Measurements from ENCODE around the gene ATAD3C.

The ATAD3C gene

DNA sequence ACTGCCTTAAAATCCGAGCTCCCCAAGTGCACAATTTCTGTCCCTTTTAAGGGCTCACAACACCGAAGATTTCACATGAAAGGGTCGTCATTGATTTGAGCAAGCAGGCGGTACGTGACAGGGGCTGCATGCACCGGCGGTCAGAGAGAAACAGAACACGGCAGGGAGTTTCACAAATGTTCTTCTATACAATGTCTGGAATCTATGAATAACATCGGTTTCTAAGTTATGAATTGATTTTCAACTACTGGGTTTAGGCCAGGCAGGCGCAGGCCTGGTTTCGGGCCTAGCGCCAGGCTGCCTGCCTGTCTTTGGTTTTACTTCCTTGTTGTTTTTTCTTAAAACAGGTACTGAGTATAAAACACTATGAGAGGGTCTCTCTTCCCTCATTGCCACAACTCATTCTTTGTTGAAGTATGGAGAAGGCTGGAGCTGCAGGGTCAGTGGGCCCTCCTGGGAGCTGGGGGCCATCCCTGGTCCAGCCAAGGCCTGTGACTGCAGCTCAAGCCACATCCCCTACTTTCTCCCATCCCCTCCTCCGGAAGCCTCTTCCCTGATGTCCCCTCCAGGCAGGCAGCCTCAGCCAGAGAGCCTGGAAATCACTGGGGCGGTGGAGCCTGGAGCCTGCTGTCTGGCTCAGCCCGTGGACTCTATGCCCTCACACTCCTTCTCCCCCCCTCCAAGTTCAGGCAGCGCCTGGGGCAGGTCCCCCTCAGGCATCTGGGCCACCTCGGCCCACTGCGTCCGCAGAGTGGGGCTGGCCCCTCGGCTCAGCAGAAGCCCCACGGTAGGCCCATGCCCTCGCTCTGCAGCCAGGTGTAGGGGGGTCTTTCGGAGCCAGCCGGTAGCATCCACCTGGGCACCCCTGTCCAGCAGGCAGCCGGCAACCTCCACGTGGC, 30.8 kb upstream of the ATAD3C start:
- no peaks in the 10 kb centered on the region for H3K9me3 ChIP-seq (ENCODE audit: severe bottlenecking)
- H3K27ac ChIP-seq = peak overlapping the region; percentile 21; the same call in 1 of the 2 replicates
- H3K27me3 ChIP-seq (ENCODE audit: insufficient read depth, low read depth, severe bottlenecking) = no peaks in the 10 kb centered on the region
- TF ChIP-seq, protein P1, sequence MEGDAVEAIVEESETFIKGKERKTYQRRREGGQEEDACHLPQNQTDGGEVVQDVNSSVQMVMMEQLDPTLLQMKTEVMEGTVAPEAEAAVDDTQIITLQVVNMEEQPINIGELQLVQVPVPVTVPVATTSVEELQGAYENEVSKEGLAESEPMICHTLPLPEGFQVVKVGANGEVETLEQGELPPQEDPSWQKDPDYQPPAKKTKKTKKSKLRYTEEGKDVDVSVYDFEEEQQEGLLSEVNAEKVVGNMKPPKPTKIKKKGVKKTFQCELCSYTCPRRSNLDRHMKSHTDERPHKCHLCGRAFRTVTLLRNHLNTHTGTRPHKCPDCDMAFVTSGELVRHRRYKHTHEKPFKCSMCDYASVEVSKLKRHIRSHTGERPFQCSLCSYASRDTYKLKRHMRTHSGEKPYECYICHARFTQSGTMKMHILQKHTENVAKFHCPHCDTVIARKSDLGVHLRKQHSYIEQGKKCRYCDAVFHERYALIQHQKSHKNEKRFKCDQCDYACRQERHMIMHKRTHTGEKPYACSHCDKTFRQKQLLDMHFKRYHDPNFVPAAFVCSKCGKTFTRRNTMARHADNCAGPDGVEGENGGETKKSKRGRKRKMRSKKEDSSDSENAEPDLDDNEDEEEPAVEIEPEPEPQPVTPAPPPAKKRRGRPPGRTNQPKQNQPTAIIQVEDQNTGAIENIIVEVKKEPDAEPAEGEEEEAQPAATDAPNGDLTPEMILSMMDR (IDR thresholded peaks at IDR 0.05; ENCODE audit: low read depth, low read length) = no peak
- H3K4me3 ChIP-seq (ENCODE audit: low read depth, low read length) = no peak overlapping the region
- no peaks in the 10 kb centered on the region for H3K36me3 ChIP-seq
- DNase-seq = no peak

DNA sequence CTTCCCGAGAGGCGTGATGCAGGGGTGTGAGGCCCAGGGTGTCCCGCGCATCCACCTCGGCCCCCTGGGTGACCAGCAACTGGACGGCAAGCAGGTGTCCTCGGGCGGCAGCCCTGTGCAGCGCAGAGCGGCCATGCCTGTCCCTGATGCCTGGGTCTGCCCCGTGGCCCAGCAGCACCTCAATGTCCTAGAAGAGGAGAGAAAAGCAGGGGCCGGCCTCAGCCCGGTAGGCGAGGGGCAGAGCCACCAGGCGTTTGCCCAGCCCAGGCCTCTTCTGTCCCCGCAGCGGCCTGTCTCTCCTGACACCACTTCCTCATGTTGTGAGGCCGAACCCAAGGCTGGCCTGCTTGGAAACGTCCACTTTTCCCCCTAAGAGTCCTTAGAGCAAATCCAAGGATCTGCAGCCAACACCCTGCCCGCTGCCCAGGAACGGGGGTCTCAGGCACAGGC, 30.1 kb upstream of the ATAD3C start:
- H3K27ac ChIP-seq = no peak overlapping the region
- no peaks in the 10 kb centered on the region for H3K27me3 ChIP-seq (ENCODE audit: insufficient read depth, low read depth, severe bottlenecking)
- no peaks in the 10 kb centered on the region for H3K9me3 ChIP-seq (ENCODE audit: severe bottlenecking)
- no peak for DNase-seq
- TF ChIP-seq, protein P1 (IDR thresholded peaks at IDR 0.05; ENCODE audit: low read depth, low read length) = no peak
- no peak overlapping the region for H3K4me3 ChIP-seq (ENCODE audit: low read depth, low read length)
- H3K36me3 ChIP-seq = no peaks in the 10 kb centered on the region

DNA sequence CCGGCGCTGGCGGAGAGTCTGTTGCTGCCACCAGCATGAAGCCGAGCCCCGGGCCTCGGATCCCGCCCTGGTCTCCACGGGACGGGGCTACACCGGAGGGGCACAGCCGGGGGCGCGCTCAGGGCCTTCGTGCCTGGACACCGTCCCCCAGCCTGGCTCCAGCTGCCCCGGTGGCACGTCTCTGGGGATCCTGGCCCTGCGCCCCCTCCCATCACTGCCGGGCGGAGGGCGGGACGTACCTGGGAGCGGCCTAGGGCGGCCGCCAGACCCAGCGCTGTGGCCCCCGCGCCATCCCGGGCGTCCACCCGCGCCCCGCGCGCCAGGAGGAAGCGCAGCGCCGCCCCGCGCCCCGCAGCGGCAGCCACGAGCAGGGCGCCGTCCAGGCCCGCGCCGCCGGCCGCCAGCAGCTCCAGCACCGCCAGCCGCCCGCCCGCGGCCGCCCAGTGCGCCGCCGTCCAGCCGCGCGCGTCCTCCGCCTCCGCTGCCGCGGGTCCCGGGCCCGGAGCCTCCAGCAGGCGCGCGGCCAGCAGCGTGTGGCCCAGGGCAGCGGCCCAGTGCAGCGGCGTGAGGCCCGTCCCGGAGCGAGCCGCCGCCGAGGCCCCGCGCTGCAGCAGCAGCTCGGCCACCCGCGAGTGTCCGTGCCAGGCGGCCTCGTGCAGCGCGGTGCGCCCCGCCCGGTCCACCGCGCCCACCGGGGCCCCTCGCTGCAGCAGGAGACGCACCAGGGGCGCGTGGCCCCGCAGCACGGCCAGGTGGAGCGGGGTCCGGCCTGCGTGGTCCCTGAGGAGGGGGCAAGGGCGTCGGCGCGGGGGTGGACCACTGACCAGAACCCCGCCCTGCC, 29.5 kb upstream of the ATAD3C start:
- H3K27me3 ChIP-seq (ENCODE audit: insufficient read depth, low read depth, severe bottlenecking) = no peaks in the 10 kb centered on the region
- no peak overlapping the region for H3K4me3 ChIP-seq (ENCODE audit: low read depth, low read length)
- no peak for DNase-seq
- TF ChIP-seq, protein P1 (IDR thresholded peaks at IDR 0.05; ENCODE audit: low read depth, low read length) = no peak
- H3K27ac ChIP-seq = no peak overlapping the region
- no peaks in the 10 kb centered on the region for H3K36me3 ChIP-seq
- no peaks in the 10 kb centered on the region for H3K9me3 ChIP-seq (ENCODE audit: severe bottlenecking)

DNA sequence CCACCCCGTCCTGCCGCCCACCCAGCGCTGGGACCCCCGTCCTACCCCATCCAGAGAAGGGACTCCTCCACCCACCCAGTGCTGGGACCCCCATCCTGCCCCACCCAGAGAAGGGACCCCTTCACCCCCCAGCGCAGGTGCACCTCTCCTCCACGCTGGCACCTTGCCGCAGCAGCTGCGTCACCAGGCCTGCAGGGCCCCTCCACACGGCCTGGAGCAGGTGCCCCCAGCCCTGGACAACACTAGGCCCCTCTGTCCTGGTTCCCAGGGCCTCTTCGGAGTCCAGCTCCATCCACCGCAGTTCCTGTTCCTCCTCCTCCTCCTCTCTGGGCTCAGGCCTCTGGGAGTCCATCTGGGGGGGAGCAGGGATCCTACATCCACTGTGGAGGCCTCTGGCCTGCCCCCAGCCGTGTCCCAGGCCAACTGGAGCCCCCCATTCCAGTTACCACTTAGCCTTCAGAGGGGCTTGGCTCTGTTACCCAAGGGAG, 28.8 kb upstream of the ATAD3C start:
- TF ChIP-seq, protein P1 (IDR thresholded peaks at IDR 0.05; ENCODE audit: low read depth, low read length) = no peak
- no peak for DNase-seq
- H3K27ac ChIP-seq = peak overlapping the region; percentile 94

DNA sequence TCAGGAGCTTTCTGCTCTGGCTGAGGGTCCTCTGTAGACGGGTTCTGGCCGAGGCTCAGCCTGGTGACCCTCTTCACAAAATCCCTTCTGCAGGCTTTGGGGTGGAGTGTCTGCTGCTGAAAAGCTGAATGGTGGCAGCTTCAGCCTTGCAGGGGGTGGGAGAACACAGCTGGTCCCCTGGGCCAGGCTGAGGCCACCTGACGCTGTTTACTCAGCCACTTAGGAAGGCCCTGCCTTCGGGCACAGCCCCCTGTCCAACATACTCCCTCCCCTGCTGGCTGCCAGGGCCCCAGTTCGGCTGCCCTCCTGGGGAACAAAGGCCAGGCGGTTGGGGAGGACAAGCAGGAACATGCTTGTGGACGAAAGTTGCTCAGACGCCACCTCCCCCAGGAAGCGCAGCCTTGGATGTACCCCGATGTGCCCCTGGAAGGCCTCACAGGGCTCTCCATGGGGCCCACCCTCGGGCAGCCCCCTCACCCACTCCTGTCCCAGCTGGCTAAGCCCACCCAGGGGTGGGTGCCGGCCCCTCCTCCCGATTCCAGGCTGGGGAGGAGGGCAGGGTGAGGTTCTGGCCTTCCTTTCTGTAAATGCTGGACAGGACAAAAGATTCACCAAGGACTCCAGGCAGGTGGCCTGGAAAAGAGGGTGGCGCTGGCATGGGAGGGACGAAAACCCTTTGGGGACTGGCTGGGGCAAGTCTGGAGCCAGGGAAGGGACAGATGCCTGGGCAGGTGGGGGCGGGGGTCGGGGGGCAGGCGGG, 28.2 kb upstream of the ATAD3C start, which contains the start of gene ANKRD65:
TSS of gene ANKRD65 (minus strand) at position 130 of the 760 bp plus-strand sequence. CDS start 271 bp downstream, outside the sequence.
- Histone ChIP-seq H3K4me3 (ENCODE audit: low read depth, low read length) (no peak within 1 kb of the TSS; the same call in none of the 2 replicates), H3K36me3 (no peaks in the 10 kb centered on the region), H3K9me3 (ENCODE audit: severe bottlenecking) (no peaks in the 10 kb centered on the region), H3K27me3 (ENCODE audit: insufficient read depth, low read depth, severe bottlenecking) (no peaks in the 10 kb centered on the region), H3K27ac (peak within 1 kb of the TSS; percentile 94)
- TF ChIP-seq, protein P1 (IDR thresholded peaks at IDR 0.05; ENCODE audit: low read depth, low read length) = no peak
- peak; percentile 83 for DNase-seq

More for the DNA sequence above, 28.8 kb upstream of the ATAD3C start:
- Histone ChIP-seq H3K4me3 (ENCODE audit: low read depth, low read length) (no peak overlapping the region; the same call in 1 of the 2 replicates), H3K27me3 (ENCODE audit: insufficient read depth, low read depth, severe bottlenecking) (no peaks in the 10 kb centered on the region), H3K9me3 (ENCODE audit: severe bottlenecking) (no peaks in the 10 kb centered on the region), H3K36me3 (no peaks in the 10 kb centered on the region)

Measured in WERI-Rb-1 (cell line).